Daoy (cell line): ENCODE data around the gene TMOD3. TPM values are rescaled to one million over a fixed set of nuclear protein-coding genes. Genes with fewer than 3 reads are reported as not detected.
"Not testable (repeated sequence)": the region's sequence is repeated elsewhere in the genome, so short reads cannot be mapped to it uniquely, and the experiment has no call there.

Source experiments
- DNase-seq: peaks from one replicate; pipeline ENCODE4 v3.0.0-alpha.2; 2015; ENCODE audit warnings: low read depth
- total RNA-seq: library from RNA; depleted of rRNA; stranded (reverse); fragments of >200 nt; shearing (Covaris generic); gene quantifications from 2 replicates; pipeline ENCODE4 v1.2.3, GENCODE V29; 2014

TMOD3 gene
- total RNA-seq, 1 experiment from 2014 or later = 98.5 TPM

DNA sequence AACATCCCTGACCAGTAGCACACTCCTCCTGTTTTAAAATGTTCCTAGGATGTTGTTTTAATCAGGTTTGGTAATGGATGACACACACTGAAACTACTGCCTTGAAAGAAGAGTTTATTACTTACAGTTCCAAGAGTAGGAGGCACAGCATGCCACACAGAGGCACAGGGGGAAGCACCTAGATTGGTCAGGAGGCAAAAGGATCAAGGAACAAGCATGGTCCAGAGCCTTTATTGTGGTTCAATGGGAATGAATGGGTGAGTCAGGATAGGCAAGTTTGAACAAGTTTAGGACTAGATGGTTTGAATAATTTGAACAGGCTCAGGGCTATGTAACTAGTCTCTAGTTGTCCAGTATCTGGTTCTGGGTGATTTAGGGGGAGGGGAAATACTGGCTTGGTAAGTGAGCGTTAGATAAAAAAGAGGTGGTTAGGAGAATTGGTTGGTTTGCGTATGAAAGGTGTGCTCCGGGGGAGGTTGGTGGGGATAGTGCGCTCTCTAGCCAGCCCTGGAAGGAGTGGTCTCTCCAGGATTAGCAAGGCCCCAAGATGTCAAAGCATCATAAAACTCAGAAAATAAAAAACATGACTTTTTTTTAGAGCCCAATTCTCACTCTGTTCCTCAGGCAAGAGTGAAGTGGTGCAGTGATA, 35.1 kb downstream of the TMOD3 start:
- peak; percentile 33 for DNase-seq

DNA sequence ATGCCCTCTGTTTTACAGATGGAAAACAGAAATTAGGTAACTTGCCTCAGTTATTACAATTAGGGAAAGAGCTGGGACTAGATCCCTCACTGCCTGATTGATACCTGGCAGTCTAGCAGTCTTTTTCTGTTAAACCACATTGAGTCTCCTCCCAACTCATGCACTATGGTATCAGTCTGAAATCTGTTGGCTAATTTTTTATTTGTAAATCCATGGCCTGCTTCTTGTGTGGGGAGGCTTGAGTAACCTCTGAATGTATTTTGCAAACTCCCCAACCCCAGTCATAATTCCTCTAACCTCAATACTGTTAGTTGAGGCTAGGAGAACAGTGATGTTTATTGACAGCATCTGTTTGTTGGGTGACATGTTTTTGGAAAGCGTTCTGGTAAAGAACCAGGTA, 35.9 kb downstream of the TMOD3 start:
- no peak for DNase-seq

DNA sequence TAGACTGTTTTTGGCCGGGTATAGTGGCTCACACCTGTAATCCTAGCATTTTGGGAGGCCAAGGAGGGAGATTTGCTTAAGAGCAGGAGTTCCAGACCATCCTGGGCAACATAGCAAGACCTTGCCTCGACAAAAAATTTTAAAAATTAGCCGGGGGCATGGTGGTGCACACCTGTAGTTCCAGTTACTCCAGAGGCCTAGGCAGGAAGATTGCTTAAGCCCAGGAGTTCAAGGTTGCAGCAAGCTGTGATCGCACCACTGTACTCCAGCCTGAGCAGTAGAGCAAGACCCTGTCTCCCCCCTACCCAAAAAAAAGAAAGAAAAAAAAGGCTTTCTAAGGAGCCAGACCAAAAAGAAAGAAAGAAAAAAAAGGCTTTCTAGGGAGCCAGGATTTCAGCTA, 36.7 kb downstream of the TMOD3 start:
- DNase-seq = no peak

DNA sequence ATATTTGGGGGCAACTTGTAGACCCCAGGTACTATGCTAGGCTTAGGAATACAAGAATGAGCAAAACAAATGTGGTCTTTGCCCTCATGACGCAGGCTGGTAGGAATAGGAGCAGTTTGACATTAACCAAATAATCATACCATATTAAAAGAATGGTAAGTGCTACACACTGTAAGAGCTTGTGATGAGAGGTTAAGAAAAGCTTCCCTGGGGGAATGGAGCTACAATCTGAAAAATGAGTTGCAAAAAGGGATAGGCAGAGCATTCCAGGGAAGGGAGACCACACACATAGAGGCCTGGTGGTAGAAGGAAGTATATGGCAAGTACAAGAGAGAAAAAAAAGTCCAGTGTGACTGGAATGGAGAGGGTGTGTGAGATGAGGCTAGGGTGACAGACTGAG, 37.3 kb downstream of the TMOD3 start:
- no peak for DNase-seq

DNA sequence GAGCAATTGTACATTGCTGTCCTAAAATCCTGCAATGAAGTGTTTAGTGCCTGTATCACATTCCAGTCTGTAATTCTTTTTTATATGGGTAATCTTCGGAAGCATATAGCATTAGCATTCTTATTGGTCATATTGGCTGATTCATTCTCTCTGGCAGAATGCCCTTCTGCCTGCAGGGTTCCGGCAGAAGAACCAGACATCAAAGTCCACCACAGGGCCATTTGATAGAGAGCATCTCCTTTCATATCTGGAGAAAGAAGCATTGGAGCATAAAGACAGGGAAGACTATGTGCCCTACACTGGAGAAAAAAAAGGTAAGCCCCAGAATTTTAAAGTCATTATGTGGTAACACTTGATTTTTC, 39.6 kb downstream of the TMOD3 start:
- DNase-seq = peak; percentile 87

DNA sequence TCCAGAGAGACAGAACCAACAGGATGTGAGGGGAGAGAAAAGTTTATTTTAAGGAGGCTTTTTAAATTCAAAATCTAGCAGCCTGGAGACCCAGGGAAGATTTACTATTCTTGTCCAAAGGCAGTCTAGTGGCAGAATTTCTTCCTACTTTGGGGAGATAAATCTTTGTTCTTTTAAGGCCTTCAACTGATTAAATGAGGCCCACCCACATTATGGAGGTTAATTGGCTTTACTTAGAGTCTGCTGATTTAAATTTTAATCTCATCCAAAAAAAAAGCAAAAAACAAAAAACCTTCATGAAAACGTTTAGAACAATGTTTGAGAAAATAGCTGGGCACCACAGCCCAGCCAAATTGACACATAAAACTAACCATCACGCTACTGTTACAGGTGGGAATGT, 41.3 kb downstream of the TMOD3 start:
- no peak for DNase-seq

DNA sequence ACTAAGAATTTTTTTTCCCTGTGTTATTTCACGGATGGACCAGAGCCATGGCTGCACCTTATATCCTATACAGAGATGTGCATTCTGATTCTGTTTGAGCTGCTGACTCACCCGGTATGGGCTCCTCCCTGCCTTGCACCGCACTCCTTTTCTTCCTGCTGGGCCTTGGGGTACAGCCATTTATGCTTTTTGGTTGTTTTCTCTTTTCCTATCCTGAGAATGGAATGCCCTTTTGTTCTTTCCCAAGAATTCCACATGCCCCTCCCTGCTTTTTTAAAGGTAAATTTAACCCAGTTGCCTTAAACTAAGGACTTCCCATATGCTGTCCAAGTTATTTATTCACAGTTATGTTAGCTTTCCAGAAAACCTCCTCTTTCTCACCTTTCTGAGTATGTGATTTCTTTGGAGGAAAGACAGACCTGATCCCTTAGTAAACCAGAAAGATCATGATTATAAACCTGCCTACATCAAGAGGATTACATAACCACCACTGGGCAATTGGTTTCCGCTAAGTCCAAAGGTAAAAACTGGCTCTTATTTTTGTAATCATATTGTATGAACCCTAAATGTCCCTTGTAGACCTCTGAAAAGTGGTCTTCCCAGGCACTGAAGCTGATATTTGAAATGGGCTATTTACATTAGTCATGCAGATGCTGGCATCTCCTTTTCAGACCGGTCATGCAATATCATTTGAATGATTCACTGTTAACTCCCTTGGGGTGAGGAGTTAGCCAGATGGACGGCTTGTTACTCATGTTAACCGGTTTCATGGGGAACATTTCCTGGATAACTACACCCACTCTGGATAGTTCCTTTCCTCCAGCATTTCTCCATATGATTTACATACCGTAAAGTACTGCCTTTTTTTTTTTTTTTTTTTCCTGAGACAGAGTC, 45.5 kb downstream of the TMOD3 start:
- DNase-seq = peak; percentile 99

DNA sequence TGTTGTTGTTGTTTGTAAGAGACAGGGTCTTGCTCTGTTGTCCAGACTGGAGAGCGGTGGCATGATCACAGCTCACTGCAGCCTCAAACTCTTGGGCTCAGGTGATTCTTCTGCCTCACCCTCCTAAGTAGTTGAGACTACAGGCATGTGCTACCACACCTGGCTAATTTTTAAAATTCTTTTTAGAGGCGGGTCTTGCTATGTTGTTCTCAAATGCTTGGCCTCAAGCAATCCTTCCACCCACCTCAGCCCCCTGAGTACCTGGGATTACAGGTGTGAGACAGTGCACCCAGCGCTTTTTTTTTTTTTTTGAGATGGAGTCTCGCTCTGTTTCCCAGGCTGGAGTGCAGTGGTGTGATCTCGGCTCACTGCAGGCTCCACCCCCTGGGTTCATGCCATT, 46.7 kb downstream of the TMOD3 start:
- no peak for DNase-seq

DNA sequence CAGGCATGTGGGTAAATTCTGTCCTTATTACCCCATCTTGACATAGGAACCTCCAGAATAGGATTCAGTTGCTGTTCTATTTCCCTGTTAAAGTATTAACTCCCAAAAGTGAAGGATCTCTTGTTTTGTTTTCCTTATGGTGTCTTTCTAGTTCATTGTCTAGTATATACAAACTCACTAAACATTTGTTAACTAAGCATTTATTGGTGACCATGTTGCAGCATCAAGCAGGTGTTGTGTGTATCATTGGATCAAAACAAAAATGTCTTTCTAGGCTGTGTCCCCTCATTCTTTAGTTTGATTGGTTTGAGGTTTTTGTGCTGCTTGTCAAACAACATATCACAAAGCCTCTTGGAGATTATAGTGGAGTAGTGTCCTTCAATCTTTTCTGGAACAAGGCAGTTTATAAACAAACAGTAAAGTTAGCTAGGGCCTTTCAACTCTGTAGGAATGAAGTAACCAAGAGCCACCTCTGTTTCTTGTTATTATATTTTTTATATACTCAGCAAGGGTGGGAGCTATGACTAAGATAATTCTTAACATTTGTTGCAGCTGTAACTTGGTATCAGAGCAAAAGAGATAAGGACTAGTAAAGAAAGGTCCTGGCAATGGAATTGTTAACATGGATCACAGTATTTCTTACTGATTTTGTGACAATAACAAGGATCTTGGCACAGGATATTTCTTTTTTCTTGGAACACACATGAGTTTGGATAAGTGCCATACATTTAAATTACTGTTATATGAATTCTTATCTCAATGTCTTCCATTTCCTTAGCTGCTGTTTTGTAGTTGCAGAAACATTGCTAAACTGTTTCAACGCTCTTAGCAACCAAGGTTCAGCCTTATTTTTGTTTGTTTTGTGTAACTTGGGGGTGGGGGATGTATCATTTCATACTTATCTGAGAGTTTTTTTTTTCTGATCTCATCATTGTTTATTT, 49.3 kb downstream of the TMOD3 start:
- peak; percentile 61 for DNase-seq

DNA sequence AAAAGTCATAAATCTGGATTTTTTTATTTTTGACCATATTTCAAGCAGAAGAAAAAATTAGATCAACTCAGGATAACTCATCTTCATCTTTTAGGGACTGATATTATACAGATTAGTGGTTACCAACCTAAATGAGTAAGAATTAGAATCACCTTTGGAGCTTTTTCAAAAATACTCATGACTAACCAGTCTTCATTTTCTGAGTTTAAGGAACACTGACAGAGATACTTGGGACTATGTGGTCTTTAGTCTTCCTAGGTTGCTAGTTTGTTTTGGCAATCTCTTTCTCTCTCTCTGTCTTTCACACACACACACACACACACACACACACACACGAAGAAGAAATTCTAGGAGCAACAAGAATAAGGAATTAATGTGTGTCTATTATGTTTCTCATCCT, 50.1 kb downstream of the TMOD3 start:
- DNase-seq = peak; percentile 22

DNA sequence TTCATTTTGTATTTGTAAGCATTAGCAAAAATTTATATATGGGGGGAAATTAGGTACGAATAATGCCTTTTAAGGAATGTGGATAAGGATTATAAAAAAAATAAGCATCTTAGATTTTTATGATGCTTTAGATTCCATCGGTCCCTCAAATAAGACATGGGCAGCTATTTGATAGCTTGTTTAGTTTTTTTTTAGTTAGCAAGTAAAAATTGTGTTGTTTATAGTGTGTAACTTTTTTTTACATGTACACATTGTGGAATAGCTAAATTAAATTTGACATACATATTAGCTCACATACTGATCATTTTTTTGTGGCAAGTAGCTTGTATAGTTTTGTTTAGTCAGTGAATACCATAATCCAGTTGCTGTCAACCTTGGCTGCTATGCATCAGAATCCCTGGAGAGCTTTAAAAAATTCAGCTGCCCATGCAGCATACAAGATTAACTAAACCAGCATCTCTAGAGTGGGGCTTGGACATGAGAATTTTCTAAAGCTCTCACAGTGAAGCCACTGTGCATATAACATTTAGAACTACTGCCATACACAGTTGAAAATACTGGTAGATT, 53.9 kb downstream of the TMOD3 start:
- no peak for DNase-seq

DNA sequence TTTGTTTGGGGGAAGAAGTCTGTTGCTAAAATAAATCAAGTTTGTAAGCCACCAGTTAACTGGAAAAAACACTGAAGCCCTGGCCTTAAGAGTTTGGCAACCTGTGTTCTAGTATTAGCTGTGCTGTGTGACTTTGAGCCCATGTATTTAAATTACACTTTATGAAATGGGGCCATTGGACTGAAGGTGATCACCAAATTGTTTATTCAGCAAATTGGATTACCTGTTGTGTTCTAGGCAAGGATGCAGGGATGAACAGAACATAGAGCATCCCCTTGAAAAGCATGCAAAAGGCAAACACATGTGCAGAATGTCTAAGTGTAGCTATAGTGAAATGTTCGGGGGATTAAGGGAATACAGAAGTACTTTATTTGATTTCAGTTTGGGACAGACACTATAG, 54.6 kb downstream of the TMOD3 start:
- no peak for DNase-seq

DNA sequence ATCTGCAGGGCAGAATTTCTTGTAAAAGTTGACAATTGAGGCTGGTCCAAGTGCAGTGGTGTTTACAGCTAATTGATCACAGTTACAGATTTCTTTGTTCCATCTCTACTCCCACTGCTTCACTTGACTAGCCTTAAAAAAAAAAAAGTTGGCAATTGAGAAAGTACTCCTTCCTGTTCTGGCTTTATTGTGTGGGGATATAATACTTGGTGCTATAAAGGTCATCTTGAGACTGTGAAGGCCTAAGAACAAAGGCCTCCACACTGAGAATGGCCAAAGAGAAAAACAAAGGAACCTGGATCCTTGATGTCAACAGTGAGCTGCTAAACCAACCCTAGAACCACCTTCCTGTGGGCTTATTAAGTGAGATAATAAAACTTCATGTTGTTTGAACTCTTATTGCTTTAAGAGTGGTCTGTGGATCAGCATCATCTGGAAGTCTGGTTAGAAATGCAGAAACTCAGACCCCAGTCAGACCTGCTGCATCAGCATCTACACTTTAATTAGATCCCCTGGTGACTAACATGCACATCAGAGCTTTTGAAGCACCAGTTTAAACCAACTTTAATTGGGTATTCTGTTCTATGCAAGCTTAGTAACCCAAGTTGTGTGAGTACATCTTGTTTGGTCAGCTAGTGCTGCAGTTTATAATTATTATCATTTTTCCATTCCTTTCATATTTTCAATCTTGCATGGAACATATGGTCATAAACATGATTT, 55.2 kb downstream of the TMOD3 start:
- peak; percentile 58 for DNase-seq

DNA sequence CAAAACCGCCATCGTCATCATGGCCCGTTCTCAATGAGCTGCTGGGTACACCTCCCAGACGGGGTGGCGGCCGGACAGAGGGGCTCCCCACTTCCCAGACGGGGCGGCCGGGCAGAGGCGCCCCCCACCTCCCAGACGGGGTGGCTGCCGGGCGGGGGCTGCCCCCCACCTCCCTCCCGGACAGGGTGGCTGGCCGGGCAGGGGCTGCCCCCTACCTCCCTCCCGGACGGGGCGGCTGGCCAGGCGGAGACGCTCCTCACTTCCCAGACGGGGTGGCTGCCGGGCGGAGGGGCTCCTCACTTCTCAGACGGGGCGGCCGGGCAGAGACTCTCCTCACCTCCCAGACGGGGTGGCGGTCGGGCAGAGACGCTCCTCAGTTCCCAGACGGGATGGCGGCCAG, 56.3 kb downstream of the TMOD3 start:
- DNase-seq = not testable (repeated sequence)

DNA sequence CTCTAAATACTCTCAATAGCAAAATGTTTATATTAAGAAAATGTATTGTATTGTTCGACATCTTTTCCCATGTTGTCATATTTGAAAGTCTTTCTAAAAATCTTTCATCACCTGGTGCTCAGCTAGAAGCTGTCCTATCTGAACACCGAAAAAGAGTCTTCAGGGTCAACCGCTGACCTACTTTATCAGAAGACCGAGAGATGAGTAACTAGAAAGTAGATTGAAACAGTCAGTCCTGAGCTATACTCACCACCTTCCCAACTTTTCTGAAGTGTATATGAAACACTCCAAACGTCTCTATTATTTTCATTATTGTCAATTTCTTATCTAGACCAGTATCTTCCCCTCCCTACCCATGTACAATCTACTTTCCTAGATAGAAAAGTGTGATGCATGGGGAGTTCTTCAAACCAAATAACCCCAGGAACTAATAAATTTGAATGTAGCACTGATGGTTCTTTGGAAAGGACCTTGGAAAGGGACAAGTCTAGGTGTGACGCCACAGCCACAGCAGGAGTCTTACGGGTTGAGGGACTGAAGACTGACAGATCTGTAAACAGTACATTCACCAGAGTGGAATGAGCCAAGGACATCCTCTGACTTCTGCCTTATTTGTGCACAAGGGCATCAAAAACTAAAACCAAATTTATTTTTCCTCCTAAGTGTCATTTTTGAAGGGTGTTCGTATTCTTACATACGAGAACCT, 58.6 kb downstream of the TMOD3 start:
- DNase-seq = no peak

DNA sequence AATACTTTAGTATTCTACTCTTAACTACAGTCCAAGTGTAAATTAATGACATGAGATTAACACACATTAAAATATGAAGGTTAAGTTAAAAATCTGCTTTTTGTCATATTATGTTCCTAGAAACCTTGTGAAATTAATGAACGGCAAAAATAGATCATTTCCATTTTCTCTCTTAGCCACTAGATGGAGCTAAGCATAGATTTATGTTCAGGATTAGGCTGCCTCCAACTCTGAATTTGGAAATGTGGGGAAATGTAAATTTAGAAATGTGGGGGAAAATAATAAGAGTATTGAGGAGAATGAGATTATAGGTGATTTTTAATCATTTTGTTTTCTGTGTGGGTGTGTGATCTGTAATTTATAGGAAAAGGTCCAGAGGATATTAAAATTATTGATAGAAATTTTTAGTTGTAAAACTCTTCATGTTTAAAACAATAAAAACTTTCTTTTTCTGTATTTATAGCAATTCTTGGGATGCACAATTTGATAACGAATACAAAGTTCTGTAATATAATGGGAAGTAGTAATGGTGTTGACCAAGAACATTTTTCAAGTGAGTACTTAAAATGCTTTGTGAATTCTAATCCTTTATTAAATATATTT, 59.2 kb downstream of the TMOD3 start:
- DNase-seq = no peak

DNA sequence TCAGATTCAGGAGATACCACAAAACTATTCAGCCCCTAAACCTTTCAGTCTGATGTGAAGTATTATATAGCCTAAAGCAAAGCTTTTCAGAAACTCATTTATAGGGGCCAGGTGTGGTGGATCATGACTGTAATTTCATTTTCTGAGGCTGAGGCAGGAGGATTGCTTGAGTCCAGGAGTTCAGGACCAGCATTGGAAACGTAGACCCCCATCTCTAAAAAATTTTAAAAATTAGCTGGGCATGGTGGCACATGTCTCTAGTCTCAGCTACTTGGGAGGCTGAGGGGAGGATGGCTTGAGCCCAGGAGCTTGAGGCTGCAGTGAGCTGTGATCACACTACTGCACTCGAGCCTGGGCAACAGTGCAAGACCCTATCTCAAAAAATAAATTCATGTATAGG, 60.0 kb downstream of the TMOD3 start:
- DNase-seq = no peak

DNA sequence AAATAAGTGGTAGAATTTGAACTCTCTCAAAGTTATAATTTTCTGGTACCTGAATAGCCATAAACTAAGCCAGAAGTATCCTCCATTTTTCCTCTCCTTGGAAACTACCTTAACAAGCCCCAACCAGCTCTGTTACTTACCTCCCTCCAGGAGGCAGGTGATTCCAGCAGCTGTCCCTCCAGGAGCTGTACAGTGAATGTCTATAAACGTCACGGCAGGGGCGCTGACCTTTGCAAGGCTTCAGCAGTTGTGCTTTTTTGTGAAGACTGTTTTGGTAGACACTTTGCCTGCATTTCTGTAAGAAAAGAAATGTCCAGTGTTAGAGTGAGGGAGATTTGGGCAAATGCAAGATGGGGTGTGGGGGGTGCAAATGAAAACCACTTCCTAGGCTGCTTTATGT, 75.0 kb downstream of the TMOD3 start:
- no peak for DNase-seq

DNA sequence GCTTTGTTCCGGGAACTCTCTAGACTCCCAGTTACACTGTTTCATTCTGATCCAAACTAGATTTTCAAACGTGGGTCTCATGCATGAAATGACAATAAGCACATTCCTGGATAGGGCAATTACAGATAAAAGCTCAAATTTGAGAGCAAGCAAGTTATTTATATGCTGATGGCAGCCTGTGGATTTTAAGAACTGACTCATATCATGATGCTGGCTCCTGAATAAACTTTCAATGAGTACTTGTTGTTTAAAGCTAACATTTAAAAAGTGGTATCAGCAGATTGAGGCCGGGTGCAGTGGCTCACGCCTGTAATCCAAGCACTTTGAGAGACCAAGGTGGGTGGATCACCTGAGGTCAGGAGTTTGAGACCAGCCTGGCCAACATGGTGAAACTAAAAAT, 75.5 kb downstream of the TMOD3 start:
- no peak for DNase-seq

DNA sequence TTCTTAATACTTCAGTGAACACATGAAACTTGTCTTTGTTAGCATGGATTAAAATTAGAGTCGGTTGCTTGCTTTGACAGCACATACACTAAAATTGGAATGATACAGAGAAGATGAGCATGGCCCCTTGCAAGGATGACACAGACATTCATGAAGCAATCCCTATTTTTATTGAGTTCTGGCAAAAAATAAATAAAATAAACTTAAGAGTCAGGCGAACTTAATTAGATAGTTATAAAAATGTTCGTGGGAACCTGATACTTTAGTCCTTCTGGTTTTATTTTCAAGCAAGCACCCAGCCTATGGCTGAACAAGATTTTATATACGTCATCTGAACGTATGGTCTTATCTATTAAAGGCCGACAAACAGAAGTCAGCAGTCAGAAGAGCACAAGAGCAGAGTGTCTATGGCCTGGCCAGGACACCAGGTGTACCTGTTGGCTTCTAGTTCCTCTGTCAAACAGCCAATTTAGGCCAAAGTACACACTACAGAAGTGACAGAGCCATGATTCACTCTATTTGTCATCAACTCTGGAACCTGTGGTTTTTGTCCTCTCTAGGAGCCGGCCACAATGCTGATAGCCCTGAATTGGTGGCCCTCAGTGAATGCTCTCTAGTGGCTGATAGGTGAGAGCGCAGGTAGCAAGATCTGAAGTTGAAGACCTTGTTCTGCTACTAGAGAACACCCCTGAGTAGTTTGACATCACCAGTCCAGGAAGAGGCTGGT, 77.8 kb downstream of the TMOD3 start:
- DNase-seq = peak; percentile 86
